Neural cell (in vitro differentiated cells): ENCODE data around the gene BBS1. TPM values are rescaled to one million over a fixed set of nuclear protein-coding genes. Genes with fewer than 3 reads are reported as not detected.

Source experiments
- H2AFZ ChIP-seq: fragments of 200-600, 300-800 bp; sonication (generic), shearing (Covaris generic); 2 replicates; pipeline ENCODE4 v1.6.0; 2014; ENCODE audit warnings: low read depth, mild to moderate bottlenecking, antibody characterized with exemption, low read length, moderate library complexity
- H3F3A ChIP-seq: fragments of 200-600 bp; shearing (Covaris generic); 2 replicates; pipeline ENCODE4 v1.6.1; 2016; ENCODE audit warnings: mild to moderate bottlenecking, moderate library complexity, mixed read lengths, antibody characterized with exemption, low read length; ENCODE audit not compliant: insufficient read depth, poor library complexity, severe bottlenecking
- H3K27ac ChIP-seq: fragments of 200-600, 300-800 bp; sonication (generic), shearing (Covaris generic); 2 replicates; pipeline ENCODE4 v1.5.1; 2014; ENCODE audit warnings: mild to moderate bottlenecking, low read length, moderate library complexity
- H3K27me3 ChIP-seq: fragments of 300-800, 200-600 bp; sonication (generic), shearing (Covaris generic); 2 replicates; pipeline ENCODE4 v1.6.0; 2014; ENCODE audit warnings: mild to moderate bottlenecking, low read depth, low read length, moderate library complexity; ENCODE audit not compliant: insufficient read depth
- H3K36me3 ChIP-seq: fragments of 300-800, 200-600 bp; sonication (generic), shearing (Covaris generic); 2 replicates; pipeline ENCODE4 v1.5.1; 2014; ENCODE audit warnings: mild to moderate bottlenecking, antibody characterized with exemption, low read length, moderate library complexity; ENCODE audit not compliant: insufficient read depth
- H3K4me2 ChIP-seq: fragments of 300-800, 200-600 bp; sonication (generic), shearing (Covaris generic); 2 replicates; pipeline ENCODE4 v1.6.0; 2014; ENCODE audit warnings: mild to moderate bottlenecking, low read length
- H3K4me3 ChIP-seq: fragments of 300-800, 200-600 bp; sonication (generic), shearing (Covaris generic); 2 replicates; pipeline ENCODE4 v1.5.1; 2014; ENCODE audit warnings: mild to moderate bottlenecking, low read length, moderate library complexity
- H3K79me2 ChIP-seq: fragments of 200-600 bp; shearing (Covaris generic); replicated peaks from 2 replicates; pipeline ENCODE4 v1.6.0; 2014; ENCODE audit warnings: mild to moderate bottlenecking, low read length, moderate library complexity; ENCODE audit not compliant: insufficient read depth
- H3K9ac ChIP-seq: fragments of 300-800, 200-600 bp; sonication (generic), shearing (Covaris generic); 2 replicates; pipeline ENCODE4 v1.6.1; 2016; ENCODE audit warnings: mild to moderate bottlenecking, low read length, mixed read lengths
- H3K9me2 ChIP-seq: fragments of 200-600 bp; shearing (Covaris generic); 2 replicates; pipeline ENCODE4 v1.6.1; 2016; ENCODE audit warnings: mild to moderate bottlenecking, low read length, mixed read lengths; ENCODE audit not compliant: insufficient read depth
- H3K9me3 ChIP-seq: fragments of 200-600, 300-800 bp; sonication (generic), shearing (Covaris generic); 2 replicates; pipeline ENCODE4 v1.6.1; 2016; ENCODE audit warnings: mild to moderate bottlenecking, mixed run types, low read length, moderate library complexity, mixed read lengths
- H4K20me1 ChIP-seq: fragments of 200-600 bp; shearing (Covaris generic); 2 replicates; pipeline ENCODE4 v1.6.1; 2016; ENCODE audit warnings: mild to moderate bottlenecking, mixed run types; ENCODE audit not compliant: insufficient read depth
- CTCF ChIP-seq: fragments of 450-650 bp; IDR thresholded peaks from 2 replicates; pipeline ENCODE4 v1.5.1; 2014; ENCODE audit warnings: antibody characterized with exemption, mild to moderate bottlenecking, moderate library complexity; ENCODE audit not compliant: poor library complexity, severe bottlenecking
- EP300 ChIP-seq: fragments of 450-650 bp; conservative IDR thresholded peaks from 2 replicates; pipeline ENCODE4 v1.6.1; 2014; ENCODE audit warnings: antibody characterized with exemption, mild to moderate bottlenecking, moderate library complexity; ENCODE audit not compliant: poor library complexity, severe bottlenecking
- EZH2 ChIP-seq: fragments of 200-600, 300-800 bp; shearing (Covaris generic), sonication (generic); IDR thresholded peaks from 2 replicates; pipeline ENCODE4 v1.6.1; 2014; ENCODE audit warnings: antibody characterized with exemption, low read length, borderline replicate concordance, mild to moderate bottlenecking; ENCODE audit not compliant: insufficient read depth, poor library complexity, severe bottlenecking
- MXI1 ChIP-seq: fragments of 450-650 bp; conservative IDR thresholded peaks from 2 replicates; pipeline ENCODE4 v1.6.1; 2014; ENCODE audit warnings: antibody characterized with exemption, mild to moderate bottlenecking; ENCODE audit not compliant: poor library complexity, severe bottlenecking
- POLR2AphosphoS5 ChIP-seq: IDR thresholded peaks from 2 replicates; pipeline ENCODE4 v1.6.1; 2012
- RAD21 ChIP-seq: fragments of 450-650 bp; conservative IDR thresholded peaks from 2 replicates; pipeline ENCODE4 v1.6.1; 2014; ENCODE audit warnings: antibody characterized with exemption, mild to moderate bottlenecking, moderate library complexity
- REST ChIP-seq: IDR thresholded peaks from 2 replicates; pipeline ENCODE4 v1.6.1; 2012; ENCODE audit warnings: borderline replicate concordance
- SMC3 ChIP-seq: fragments of 450-650 bp; conservative IDR thresholded peaks from 2 replicates; pipeline ENCODE4 v1.6.1; 2014; ENCODE audit warnings: antibody characterized with exemption, mild to moderate bottlenecking, moderate library complexity; ENCODE audit not compliant: poor library complexity
- TAF1 ChIP-seq: IDR thresholded peaks from 2 replicates; pipeline ENCODE4 v1.6.1; 2012; ENCODE audit warnings: low read depth
- polyA plus RNA-seq: library from polyadenylated mRNA; depleted of rRNA; stranded (reverse); fragments of >200 nt; gene quantifications from 2 replicates; pipeline ENCODE4 v1.2.3, GENCODE V29; 2014

Gene BBS1
- polyA plus RNA-seq, 1 donor from 2014 or later = 69.5 TPM

GRCh38 chr11:66548774-66549630, 38.6 kb downstream of the BBS1 start:
- Histone ChIP-seq H3K4me3 (no peak overlapping the region), H3K36me3 (no peaks in the 10 kb centered on the region), H3K9ac (no peak overlapping the region), H3K9me3 (no peaks in the 10 kb centered on the region), H4K20me1 (no peaks in the 10 kb centered on the region), H3K27me3 (no peaks in the 10 kb centered on the region), H3K9me2 (no peaks in the 10 kb centered on the region), H3K27ac (no peak overlapping the region), H3F3A (no peaks in the 10 kb centered on the region), H3K4me2 (no peak overlapping the region), H2AFZ (no peak overlapping the region), H3K79me2 (no peaks in the 10 kb centered on the region)
- no peak for TF ChIP-seq TAF1
- TF ChIP-seq RAD21 = no peak
- TF ChIP-seq POLR2AphosphoS5 = no peak
- TF ChIP-seq CTCF = no peak
- no peak for TF ChIP-seq REST
- no peak for TF ChIP-seq SMC3
- TF ChIP-seq EP300 = no peak
- TF ChIP-seq EZH2 = no peak
- TF ChIP-seq MXI1 = no peak

GRCh38 chr11:66549696-66550095, 39.3 kb downstream of the BBS1 start:
- no peak overlapping the region for H3K4me2 ChIP-seq
- no peaks in the 10 kb centered on the region for H3F3A ChIP-seq
- TF ChIP-seq REST = no peak
- no peak for TF ChIP-seq EZH2
- no peak for TF ChIP-seq TAF1
- no peak for TF ChIP-seq EP300
- no peak overlapping the region for H3K4me3 ChIP-seq
- H3K27ac ChIP-seq = no peak overlapping the region
- H3K27me3 ChIP-seq = no peaks in the 10 kb centered on the region
- H3K36me3 ChIP-seq = no peaks in the 10 kb centered on the region
- H3K9me3 ChIP-seq = no peaks in the 10 kb centered on the region
- H2AFZ ChIP-seq = no peak overlapping the region
- H3K9me2 ChIP-seq = no peaks in the 10 kb centered on the region
- H3K79me2 ChIP-seq = no peaks in the 10 kb centered on the region
- no peak overlapping the region for H3K9ac ChIP-seq
- H4K20me1 ChIP-seq = no peaks in the 10 kb centered on the region
